HL-60 (cell line): ENCODE measurements around the gene EIF5A2.

Source experiments
- GABPA ChIP-seq: IDR thresholded peaks from 2 replicates; pipeline ENCODE4 v1.6.1; 2012; ENCODE audit warnings: low read depth
- POLR2AphosphoS5 ChIP-seq: IDR thresholded peaks from 2 replicates; pipeline ENCODE4 v1.6.1; 2012; ENCODE audit warnings: low read depth
- TF ChIP-seq, protein P1 (sequence below): IDR thresholded peaks from one replicate; pipeline ENCODE4 v1.5.1; 2011; ENCODE audit warnings: low read length, control low read depth, inconsistent platforms; ENCODE audit not compliant: insufficient read depth

DNA sequence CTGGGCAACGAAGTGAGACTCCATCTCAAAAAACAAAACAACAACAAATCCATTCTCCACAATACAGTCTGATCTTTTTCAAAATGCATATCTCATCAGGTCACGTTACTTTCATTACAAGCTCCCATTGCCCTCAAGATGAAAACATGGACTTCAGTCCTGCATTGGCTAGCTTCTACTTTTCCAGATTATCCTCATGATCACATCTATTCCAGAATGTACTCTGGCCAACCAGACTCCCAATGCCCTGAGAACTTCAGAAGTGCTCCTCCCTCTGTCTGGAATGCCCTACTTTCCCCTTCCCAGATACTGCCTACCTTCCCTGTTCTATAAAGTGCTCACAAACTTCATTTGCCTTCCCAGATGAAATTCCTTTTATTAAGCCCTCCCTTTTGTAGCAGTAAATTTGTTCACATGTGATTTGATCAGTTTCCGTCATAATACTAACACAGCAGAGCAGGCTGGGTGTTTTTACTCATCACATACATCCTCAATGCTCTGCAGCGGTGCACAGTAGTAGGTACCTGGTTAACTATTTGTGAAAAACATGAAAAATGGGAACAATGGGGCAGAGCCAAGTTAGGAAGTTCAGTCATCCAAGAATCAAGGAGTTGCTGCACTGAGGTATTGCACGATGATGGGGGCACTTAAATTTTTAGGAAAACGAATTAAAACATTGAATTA is 43.8 kb downstream of the EIF5A2 start:
- TF ChIP-seq, protein P1, sequence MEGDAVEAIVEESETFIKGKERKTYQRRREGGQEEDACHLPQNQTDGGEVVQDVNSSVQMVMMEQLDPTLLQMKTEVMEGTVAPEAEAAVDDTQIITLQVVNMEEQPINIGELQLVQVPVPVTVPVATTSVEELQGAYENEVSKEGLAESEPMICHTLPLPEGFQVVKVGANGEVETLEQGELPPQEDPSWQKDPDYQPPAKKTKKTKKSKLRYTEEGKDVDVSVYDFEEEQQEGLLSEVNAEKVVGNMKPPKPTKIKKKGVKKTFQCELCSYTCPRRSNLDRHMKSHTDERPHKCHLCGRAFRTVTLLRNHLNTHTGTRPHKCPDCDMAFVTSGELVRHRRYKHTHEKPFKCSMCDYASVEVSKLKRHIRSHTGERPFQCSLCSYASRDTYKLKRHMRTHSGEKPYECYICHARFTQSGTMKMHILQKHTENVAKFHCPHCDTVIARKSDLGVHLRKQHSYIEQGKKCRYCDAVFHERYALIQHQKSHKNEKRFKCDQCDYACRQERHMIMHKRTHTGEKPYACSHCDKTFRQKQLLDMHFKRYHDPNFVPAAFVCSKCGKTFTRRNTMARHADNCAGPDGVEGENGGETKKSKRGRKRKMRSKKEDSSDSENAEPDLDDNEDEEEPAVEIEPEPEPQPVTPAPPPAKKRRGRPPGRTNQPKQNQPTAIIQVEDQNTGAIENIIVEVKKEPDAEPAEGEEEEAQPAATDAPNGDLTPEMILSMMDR: no peak
- TF ChIP-seq GABPA (no peak), POLR2AphosphoS5 (no peak; the same call in 1 of the 2 replicates)
